IMR-90 (cell line): Measurements from ENCODE around the gene HDAC7. TPM values are rescaled to one million over a fixed set of nuclear protein-coding genes. Genes with fewer than 3 reads are reported as not detected.

Experiments used
- ATAC-seq: fragments of 200-7000 bp; cut with Tn5 transposase; 2 replicates; pipeline ENCODE4 v1.9.1; 2020; ENCODE audit warnings: low read depth, mild to moderate bottlenecking, moderate library complexity
- BruUV-seq: library from RNA; stranded (reverse); fragments of 400-500 nt; replicated peaks from 2 replicates; lab custom pipeline; 2021; lab: Mats Ljungman, UMichigan
- CTCF ChIA-PET: fragments of 300-600 bp; formaldehyde crosslinking; extraction: SDS; loops from one replicate; lab custom pipeline; 2021; ENCODE audit warnings: antibody characterized with exemption; lab: Yijun Ruan, JAX
- POLR2A ChIA-PET: fragments of 300-600 bp; sonication (Branson Sonifier 250); formaldehyde crosslinking; loops from one replicate; lab custom pipeline; 2022; ENCODE audit warnings: antibody characterized with exemption; ENCODE audit not compliant: unreplicated experiment; lab: Charles Lee
- DNase-seq: peaks from one replicate; pipeline ENCODE4 v3.0.0; 2013
- H2AFZ ChIP-seq: replicated peaks from 2 replicates; pipeline ENCODE3; 2013; ENCODE audit warnings: low read length, mild to moderate bottlenecking; ENCODE audit not compliant: poor library complexity
- H2AK5ac ChIP-seq: 2 replicates; pipeline ENCODE4 v1.6.1; 2013; ENCODE audit warnings: low read depth, low read length, inconsistent platforms
- H2AK9ac ChIP-seq: replicated peaks from 2 replicates; pipeline ENCODE3; 2013; ENCODE audit warnings: mild to moderate bottlenecking, low read depth, low read length, moderate library complexity; ENCODE audit not compliant: poor library complexity
- H2BK120ac ChIP-seq: 2 replicates; pipeline ENCODE4 v1.6.1; 2013; ENCODE audit warnings: low read depth, low read length, inconsistent platforms
- H2BK15ac ChIP-seq: 3 replicates; pipeline ENCODE4 v1.6.1; 2013; ENCODE audit warnings: low read depth, low read length, inconsistent platforms
- H2BK20ac ChIP-seq: 2 replicates; pipeline ENCODE4 v1.6.1; 2013; ENCODE audit warnings: low read depth, mild to moderate bottlenecking, inconsistent platforms, low read length, moderate library complexity
- H2BK5ac ChIP-seq: 2 replicates; pipeline ENCODE4 v1.6.1; 2013; ENCODE audit warnings: mild to moderate bottlenecking, low read depth, low read length, inconsistent platforms; ENCODE audit not compliant: poor library complexity, severe bottlenecking
- H3K14ac ChIP-seq: replicated peaks from 2 replicates; pipeline ENCODE4 v1.6.1; 2013; ENCODE audit warnings: low read depth, low read length, inconsistent platforms
- H3K18ac ChIP-seq: 2 replicates; pipeline ENCODE4 v1.6.1; 2013; ENCODE audit warnings: low read depth, low read length, control low read depth
- H3K23ac ChIP-seq: 2 replicates; pipeline ENCODE4 v1.6.1; 2013; ENCODE audit warnings: low read depth, low read length, inconsistent platforms
- H3K27ac ChIP-seq: 2 replicates; pipeline ENCODE4 v1.5.1; 2013; ENCODE audit warnings: mild to moderate bottlenecking, control low read depth, low read length; ENCODE audit not compliant: insufficient read depth
- H3K27me3 ChIP-seq: 2 replicates; pipeline ENCODE4 v1.6.1; 2013; ENCODE audit warnings: low read length; ENCODE audit not compliant: control insufficient read depth, insufficient read depth
- H3K36me3 ChIP-seq: 2 replicates; pipeline ENCODE4 v1.6.1; 2013; ENCODE audit warnings: low read length, mixed read lengths; ENCODE audit not compliant: control insufficient read depth, insufficient read depth
- H3K4ac ChIP-seq: 2 replicates; pipeline ENCODE4 v1.6.1; 2013; ENCODE audit warnings: low read depth, low read length, inconsistent platforms
- H3K4me1 ChIP-seq: 2 replicates; pipeline ENCODE4 v1.6.1; 2013; ENCODE audit warnings: low read length, mixed read lengths; ENCODE audit not compliant: control insufficient read depth, insufficient read depth
- H3K4me2 ChIP-seq: 2 replicates; pipeline ENCODE4 v1.6.1; 2013; ENCODE audit warnings: low read depth, mild to moderate bottlenecking, control low read depth, low read length, moderate library complexity
- H3K4me3 ChIP-seq: 2 replicates; pipeline ENCODE4 v1.5.1; 2013; ENCODE audit warnings: low read depth, mild to moderate bottlenecking, control low read depth, low read length, moderate library complexity; ENCODE audit not compliant: insufficient read depth
- H3K56ac ChIP-seq: 2 replicates; pipeline ENCODE4 v1.6.1; 2013; ENCODE audit warnings: low read length, inconsistent platforms; ENCODE audit not compliant: insufficient read depth; ENCODE audit errors: extremely low read depth
- H3K79me1 ChIP-seq, 2 experiments: 2 replicates each; pipeline ENCODE4 v1.6.1; 2013; ENCODE audit warnings: low read length in 2 of 2, inconsistent platforms in 1 of 2, low read depth in 1 of 2
- H3K9ac ChIP-seq: 2 replicates; pipeline ENCODE4 v1.6.1; 2013; ENCODE audit warnings: low read depth, low read length, control low read depth
- H3K9me1 ChIP-seq: 2 replicates; pipeline ENCODE4 v1.6.1; 2013; ENCODE audit warnings: low read length, inconsistent platforms; ENCODE audit not compliant: insufficient read depth
- H3K9me3 ChIP-seq: 2 replicates; pipeline ENCODE4 v1.6.1; 2013; ENCODE audit warnings: low read length; ENCODE audit not compliant: control insufficient read depth, insufficient read depth
- H4K20me1 ChIP-seq: 2 replicates; pipeline ENCODE4 v1.6.1; 2013; ENCODE audit warnings: low read length, inconsistent platforms; ENCODE audit not compliant: insufficient read depth
- H4K5ac ChIP-seq: 2 replicates; pipeline ENCODE4 v1.6.1; 2013; ENCODE audit warnings: mild to moderate bottlenecking, low read depth, low read length, control low read depth
- H4K8ac ChIP-seq, 2 experiments: 2 replicates each; pipeline ENCODE4 v1.6.1; 2013; ENCODE audit warnings: low read depth in 2 of 2, low read length in 2 of 2, control low read depth in 1 of 2, inconsistent platforms in 1 of 2
- H4K91ac ChIP-seq: 2 replicates; pipeline ENCODE4 v1.6.1; 2013; ENCODE audit warnings: low read depth, low read length, inconsistent platforms; ENCODE audit not compliant: insufficient read depth
- BHLHE40 ChIP-seq: fragments of 150-350 bp; IDR thresholded peaks from 2 replicates; pipeline ENCODE4 v1.6.1; 2016; ENCODE audit warnings: mild to moderate bottlenecking, low read depth, low read length
- CEBPB ChIP-seq: IDR thresholded peaks from 2 replicates; pipeline ENCODE4 v1.6.1; 2012; ENCODE audit warnings: low read depth, low read length, improper control_type of control experiment
- CHD1 ChIP-seq: IDR thresholded peaks from 2 replicates; pipeline ENCODE4 v1.6.1; 2012; ENCODE audit warnings: low read depth, low read length, improper control_type of control experiment
- FOS ChIP-seq: fragments of 150-350 bp; IDR thresholded peaks from 2 replicates; pipeline ENCODE4 v1.6.1; 2016; ENCODE audit warnings: low read depth, low read length
- MAFK ChIP-seq: IDR thresholded peaks from 2 replicates; pipeline ENCODE4 v1.6.1; 2012; ENCODE audit warnings: low read depth, low read length, improper control_type of control experiment
- MAZ ChIP-seq: IDR thresholded peaks from 2 replicates; pipeline ENCODE4 v1.6.1; 2012; ENCODE audit warnings: low read depth, mild to moderate bottlenecking, low read length, improper control_type of control experiment, moderate library complexity, borderline replicate concordance
- NFE2L2 ChIP-seq: fragments of 150-350 bp; IDR thresholded peaks from 2 replicates; pipeline ENCODE4 v1.6.1; 2016; ENCODE audit warnings: low read depth, mild to moderate bottlenecking, low read length
- POLR2A ChIP-seq: IDR thresholded peaks from 2 replicates; pipeline ENCODE4 v1.6.1; 2012; ENCODE audit warnings: mild to moderate bottlenecking, low read depth, low read length
- RAD21 ChIP-seq: IDR thresholded peaks from 2 replicates; pipeline ENCODE4 v1.6.1; 2012; ENCODE audit warnings: low read length, improper control_type of control experiment
- RCOR1 ChIP-seq: IDR thresholded peaks from 2 replicates; pipeline ENCODE4 v1.6.1; 2012; ENCODE audit warnings: mild to moderate bottlenecking, low read length, improper control_type of control experiment; ENCODE audit not compliant: insufficient replicate concordance
- RFX5 ChIP-seq: IDR thresholded peaks from 2 replicates; pipeline ENCODE4 v1.8.0; 2012; ENCODE audit warnings: low read depth, mild to moderate bottlenecking, low read length, moderate library complexity
- SMC3 ChIP-seq: fragments of 150-350 bp; IDR thresholded peaks from 2 replicates; pipeline ENCODE4 v1.6.1; 2016; ENCODE audit warnings: low read depth, mild to moderate bottlenecking, antibody characterized with exemption, low read length, moderate library complexity
- WGBS, 2 experiments: methylation state at CpG; one replicate each; pipeline versions ENCODE4 v1.1.5 to v1.1.7; 2013; ENCODE audit warnings: missing lambda C conversion rate in 2 of 2; ENCODE audit not compliant: insufficient read length in 1 of 2; ENCODE audit errors: extremely low coverage in 2 of 2; 5-methylcytosine and 5-hydroxymethylcytosine counted together
- dilution Hi-C: fragments of 300-500 bp; cut with HindIII; formaldehyde crosslinking; loops from one replicate; pipeline ENCODE4 v1.14.3; 2018; ENCODE audit warnings: low sequenced_read_pairs; ENCODE audit not compliant: unreplicated experiment
- in situ Hi-C: fragments of 300-500 bp; cut with MboI; formaldehyde crosslinking; loops from 3 replicates; pipeline ENCODE4 v1.14.3; 2019; ENCODE audit warnings: low sequenced_read_pairs, inconsistent platforms, mixed read lengths
- intact Hi-C: fragments of 100-400 bp; cut with micrococcal nuclease; formaldehyde crosslinking; loops from 2 replicates; pipeline ENCODE4 v1.10.0; 2022
- polyA plus RNA-seq, 3 experiments: library from polyadenylated mRNA; depleted of rRNA; stranded (reverse); fragments of >200 nt; gene quantifications; 2 replicates each; pipeline ENCODE4 v1.2.3, GENCODE V29; 2012; ENCODE audit warnings: low replicate concordance in 1 of 3
- total RNA-seq: library from RNA; depleted of rRNA; stranded (reverse); fragments of >200 nt; gene quantifications from 2 replicates; pipeline ENCODE4 v1.2.3, GENCODE V29; 2012
- TF ChIP-seq, protein P1 (sequence below): fragments of 150-350 bp; IDR thresholded peaks from 2 replicates; pipeline ENCODE4 v1.6.1; 2016; ENCODE audit warnings: low read depth, mild to moderate bottlenecking, low read length, moderate library complexity, borderline replicate concordance
- TF ChIP-seq, protein P2 (sequence below): fragments of 150-350 bp; IDR thresholded peaks from 2 replicates; pipeline ENCODE4 v1.6.1; 2017; ENCODE audit warnings: mild to moderate bottlenecking, antibody characterized with exemption, low read length, low read depth
- TF ChIP-seq, protein P3 (sequence below): conservative IDR thresholded peaks from 2 replicates; pipeline ENCODE4 v1.5.1; 2012; ENCODE audit warnings: mild to moderate bottlenecking, low read depth, low read length, improper control_type of control experiment

The HDAC7 gene
- total and polyA plus RNA-seq, 2 of the 4 experiments (the other 2 are of a cell fraction) = 10.4 to 64.7 TPM

DNA sequence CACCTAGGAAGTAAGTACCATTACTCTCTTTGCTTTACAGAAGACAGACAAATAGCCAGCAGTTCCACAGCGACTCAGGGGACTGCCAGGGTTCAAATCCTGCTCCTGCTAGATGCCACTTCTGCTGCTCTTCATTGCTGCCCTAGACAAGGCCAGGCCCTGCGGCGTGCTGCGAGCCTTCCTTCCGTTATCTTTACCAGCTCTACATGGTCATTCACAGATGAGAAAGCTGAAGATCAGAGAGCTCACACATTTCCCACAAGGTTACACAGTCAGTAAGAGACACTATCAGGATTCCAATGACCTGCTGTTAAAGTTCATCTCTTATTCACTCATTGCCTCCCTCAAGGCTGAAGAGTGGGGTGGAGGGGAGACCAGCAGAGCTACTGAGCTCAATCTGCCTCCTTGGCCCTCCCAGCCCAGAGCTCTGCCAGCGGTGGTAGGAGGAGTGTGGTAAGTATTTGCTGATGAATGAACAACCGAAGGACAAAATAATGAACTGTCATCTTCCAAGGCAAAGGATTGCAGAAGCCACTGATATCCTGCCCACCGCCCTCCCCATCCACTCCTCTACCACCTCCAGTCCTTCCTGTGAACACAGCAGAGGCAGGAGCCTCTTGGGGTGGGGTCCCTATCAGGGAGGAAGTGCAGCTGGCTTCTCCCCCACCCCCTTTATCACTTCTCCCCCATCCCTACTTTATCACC is 14.6 kb upstream of the HDAC7 start:
- Histone ChIP-seq H3K9me1 (peaks cover 3% of the 10 kb centered on the region), H4K8ac (no peak overlapping the region), H3K4ac (no peak overlapping the region), H3K36me3 (no peaks in the 10 kb centered on the region), H3K4me2 (no peak overlapping the region), H3K27ac (no peak overlapping the region), H3K79me1 (peaks cover 0 to 1% of the 10 kb centered on the region in 2 experiments; a peak in 1 of 4 replicates), H4K91ac (no peak overlapping the region), H3K9ac (no peak overlapping the region), H3K56ac (no peak overlapping the region), H2BK15ac (no peak overlapping the region), H2BK120ac (no peak overlapping the region), H3K23ac (no peak overlapping the region), H3K18ac (no peak overlapping the region), H3K27me3 (no peaks in the 10 kb centered on the region), H3K4me3 (no peak overlapping the region), H2BK5ac (no peak overlapping the region), H2AK9ac (no peak overlapping the region), H4K20me1 (no peaks in the 10 kb centered on the region), H4K5ac (no peak overlapping the region), H3K14ac (0 out of 2 replicates have a peak overlapping the region, but pooled peaks have one; percentile 41), H2AFZ (no peak overlapping the region), H2BK20ac (no peak overlapping the region), H3K4me1 (peaks cover 9% of the 10 kb centered on the region), H3K9me3 (no peaks in the 10 kb centered on the region), H2AK5ac (no peak overlapping the region)
- in situ Hi-C loops (loop anchor here (10.0 kb wide), 1 partner anchor 90 kb away; no protein-coding TSS in a partner anchor), dilution Hi-C loops (no loop called here), intact Hi-C loops (no loop called here)
- 83% methylated on average over 2 of the region's 8 CpGs; no CpG with 5 or more reads in 1 of the 2 experiments for WGBS, 2 experiments
- POLR2A ChIA-PET = no interaction called here
- no TSS peak for BruUV-seq
- ATAC-seq = no peak
- DNase-seq = no peak
- CTCF ChIA-PET = interaction anchor here (0.6 kb wide), 1 partner anchor 8 kb away, joined by 5 read pairs; no protein-coding TSS in a partner anchor
- TF ChIP-seq, protein P1, sequence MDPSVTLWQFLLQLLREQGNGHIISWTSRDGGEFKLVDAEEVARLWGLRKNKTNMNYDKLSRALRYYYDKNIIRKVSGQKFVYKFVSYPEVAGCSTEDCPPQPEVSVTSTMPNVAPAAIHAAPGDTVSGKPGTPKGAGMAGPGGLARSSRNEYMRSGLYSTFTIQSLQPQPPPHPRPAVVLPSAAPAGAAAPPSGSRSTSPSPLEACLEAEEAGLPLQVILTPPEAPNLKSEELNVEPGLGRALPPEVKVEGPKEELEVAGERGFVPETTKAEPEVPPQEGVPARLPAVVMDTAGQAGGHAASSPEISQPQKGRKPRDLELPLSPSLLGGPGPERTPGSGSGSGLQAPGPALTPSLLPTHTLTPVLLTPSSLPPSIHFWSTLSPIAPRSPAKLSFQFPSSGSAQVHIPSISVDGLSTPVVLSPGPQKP = no peak
- no peak for TF ChIP-seq CHD1
- no peak for TF ChIP-seq MAFK
- no peak for TF ChIP-seq SMC3
- no peak for TF ChIP-seq RCOR1
- TF ChIP-seq NFE2L2 = no peak
- no peak for TF ChIP-seq FOS
- TF ChIP-seq CEBPB = no peak
- no peak for TF ChIP-seq RFX5
- no peak for TF ChIP-seq POLR2A
- TF ChIP-seq, protein P2, sequence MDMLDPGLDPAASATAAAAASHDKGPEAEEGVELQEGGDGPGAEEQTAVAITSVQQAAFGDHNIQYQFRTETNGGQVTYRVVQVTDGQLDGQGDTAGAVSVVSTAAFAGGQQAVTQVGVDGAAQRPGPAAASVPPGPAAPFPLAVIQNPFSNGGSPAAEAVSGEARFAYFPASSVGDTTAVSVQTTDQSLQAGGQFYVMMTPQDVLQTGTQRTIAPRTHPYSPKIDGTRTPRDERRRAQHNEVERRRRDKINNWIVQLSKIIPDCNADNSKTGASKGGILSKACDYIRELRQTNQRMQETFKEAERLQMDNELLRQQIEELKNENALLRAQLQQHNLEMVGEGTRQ = no peak
- no peak for TF ChIP-seq RAD21
- TF ChIP-seq, protein P3, sequence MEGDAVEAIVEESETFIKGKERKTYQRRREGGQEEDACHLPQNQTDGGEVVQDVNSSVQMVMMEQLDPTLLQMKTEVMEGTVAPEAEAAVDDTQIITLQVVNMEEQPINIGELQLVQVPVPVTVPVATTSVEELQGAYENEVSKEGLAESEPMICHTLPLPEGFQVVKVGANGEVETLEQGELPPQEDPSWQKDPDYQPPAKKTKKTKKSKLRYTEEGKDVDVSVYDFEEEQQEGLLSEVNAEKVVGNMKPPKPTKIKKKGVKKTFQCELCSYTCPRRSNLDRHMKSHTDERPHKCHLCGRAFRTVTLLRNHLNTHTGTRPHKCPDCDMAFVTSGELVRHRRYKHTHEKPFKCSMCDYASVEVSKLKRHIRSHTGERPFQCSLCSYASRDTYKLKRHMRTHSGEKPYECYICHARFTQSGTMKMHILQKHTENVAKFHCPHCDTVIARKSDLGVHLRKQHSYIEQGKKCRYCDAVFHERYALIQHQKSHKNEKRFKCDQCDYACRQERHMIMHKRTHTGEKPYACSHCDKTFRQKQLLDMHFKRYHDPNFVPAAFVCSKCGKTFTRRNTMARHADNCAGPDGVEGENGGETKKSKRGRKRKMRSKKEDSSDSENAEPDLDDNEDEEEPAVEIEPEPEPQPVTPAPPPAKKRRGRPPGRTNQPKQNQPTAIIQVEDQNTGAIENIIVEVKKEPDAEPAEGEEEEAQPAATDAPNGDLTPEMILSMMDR = no peak
- TF ChIP-seq BHLHE40 = no peak
- TF ChIP-seq MAZ = no peak
